HepG2 (cell line): ENCODE measurements around the gene HMCN1. TPM values are rescaled to one million over a fixed set of nuclear protein-coding genes. Genes with fewer than 3 reads are reported as not detected.

Source experiments
- ATAC-seq: fragments of 200-7000 bp; cut with Tn5 transposase; 3 replicates; pipeline ENCODE4 v1.9.1; 2020; ENCODE audit warnings: mild to moderate bottlenecking, moderate library complexity
- BruUV-seq: library from RNA; stranded (reverse); fragments of 400-500 nt; replicated peaks from 2 replicates; lab custom pipeline; 2021; lab: Mats Ljungman, UMichigan
- CTCF ChIA-PET: fragments of 300-600 bp; formaldehyde crosslinking; extraction: SDS; loops from one replicate; lab custom pipeline; 2021; ENCODE audit warnings: low total read pairs, inconsistent platforms, low intra/inter-chr PET ratio; lab: Yijun Ruan, JAX
- POLR2A ChIA-PET: fragments of 350-600 bp; sonication (Branson Sonifier 250); formaldehyde crosslinking; loops from one replicate; lab custom pipeline; 2020; ENCODE audit warnings: antibody characterized with exemption, inconsistent platforms; lab: Yijun Ruan, JAX
- DNase-seq: peaks from one replicate; pipeline ENCODE4 v3.0.0-alpha.2; 2015; ENCODE audit warnings: low spot score
- FAIRE-seq: peaks from 3 replicates; lab custom pipeline; 2011; peaks lifted over from hg19 to GRCh38; lab: Jason Lieb, UNC
- H2AFZ ChIP-seq: one replicate; pipeline ENCODE4 v1.6.1; 2011; ENCODE audit warnings: low read length, inconsistent platforms
- H3K27ac ChIP-seq: fragments of 300-600 bp; 3 replicates; pipeline ENCODE4 v1.8.0; 2011; ENCODE audit warnings: mixed run types, mild to moderate bottlenecking, mixed read lengths, low read length, inconsistent platforms; ENCODE audit not compliant: insufficient read depth; ENCODE audit errors: extremely low read length
- H3K27me3 ChIP-seq, 2 experiments: fragments of 200-600 bp in 1 of 2; 2 replicates in 1 of 2; 3 replicates in 1 of 2; pipeline versions ENCODE4 v1.6.0 to v1.8.0; 2011; ENCODE audit warnings: low read length in 2 of 2, mild to moderate bottlenecking in 2 of 2, moderate library complexity in 2 of 2, inconsistent platforms in 1 of 2; ENCODE audit not compliant: insufficient read depth in 2 of 2, control insufficient read depth in 1 of 2
- H3K36me3 ChIP-seq, 2 experiments: fragments of 200-600 bp in 1 of 2; replicated peaks in 1 of 2; 2 replicates in 1 of 2; 3 replicates in 1 of 2; pipeline versions ENCODE4 v1.5.1 to v1.8.0; 2011; ENCODE audit warnings: low read length in 2 of 2, inconsistent platforms in 1 of 2; ENCODE audit not compliant: insufficient read depth in 2 of 2, control insufficient read depth in 1 of 2
- H3K4me1 ChIP-seq: 2 replicates; pipeline ENCODE4 v1.5.1; 2012; ENCODE audit warnings: low read length, inconsistent platforms; ENCODE audit not compliant: insufficient read depth
- H3K4me2 ChIP-seq: 2 replicates; pipeline ENCODE4 v1.6.0; 2011; ENCODE audit warnings: low read depth, low read length, inconsistent platforms
- H3K4me3 ChIP-seq, 3 experiments: fragments of 200-600 bp in 1 of 3; sonication (generic), shearing (Covaris generic) in 1 of 3; replicated peaks in 1 of 3; 2 replicates each; pipeline ENCODE4 v1.5.1; 2011 to 2016; ENCODE audit warnings: low read length in 3 of 3, inconsistent platforms in 2 of 3, low read depth in 2 of 3, mild to moderate bottlenecking in 2 of 3, control low read depth in 1 of 3, mixed read lengths in 1 of 3; ENCODE audit not compliant: insufficient read depth in 1 of 3
- H3K79me2 ChIP-seq: one replicate; pipeline ENCODE4 v1.6.1; 2011; ENCODE audit warnings: low read length, inconsistent platforms; ENCODE audit not compliant: insufficient read depth
- H3K9ac ChIP-seq: 2 replicates; pipeline ENCODE4 v1.6.0; 2011; ENCODE audit warnings: mild to moderate bottlenecking, low read depth, low read length, inconsistent platforms; ENCODE audit not compliant: insufficient read depth
- H3K9me3 ChIP-seq: 2 replicates; pipeline ENCODE4 v1.5.1; 2012; ENCODE audit warnings: mild to moderate bottlenecking, low read length
- H4K20me1 ChIP-seq: 2 replicates; pipeline ENCODE4 v1.6.0; 2011; ENCODE audit warnings: inconsistent platforms, mild to moderate bottlenecking, low read length, moderate library complexity; ENCODE audit not compliant: insufficient read depth
- BATF2 ChIP-seq: sonication (generic); formaldehyde crosslinking; IDR thresholded peaks from 2 replicates; pipeline ENCODE4 v1.8.0; 2022; ENCODE audit warnings: mild to moderate bottlenecking, missing genetic modification reagents, moderate library complexity
- CEBPG ChIP-seq: IDR thresholded peaks from 2 replicates; pipeline ENCODE4 v1.6.1; 2016
- DNMT1 ChIP-seq: sonication (generic); formaldehyde crosslinking; IDR thresholded peaks from 2 replicates; pipeline ENCODE4 v1.5.1; 2020; ENCODE audit warnings: mild to moderate bottlenecking, missing genetic modification reagents
- DPF2 ChIP-seq: sonication (generic); formaldehyde crosslinking; IDR thresholded peaks from 2 replicates; pipeline ENCODE4 v1.4.0; 2020; ENCODE audit warnings: mild to moderate bottlenecking, low read depth, missing genetic modification reagents, borderline replicate concordance
- ETV6 ChIP-seq: sonication (generic); formaldehyde crosslinking; conservative IDR thresholded peaks from 2 replicates; pipeline ENCODE4 v1.4.0; 2020; ENCODE audit warnings: missing genetic modification reagents
- KLF13 ChIP-seq: sonication (generic); formaldehyde crosslinking; IDR thresholded peaks from 2 replicates; pipeline ENCODE4 v1.4.0; 2020; ENCODE audit warnings: mild to moderate bottlenecking, missing genetic modification reagents
- NAIF1 ChIP-seq: sonication (generic); formaldehyde crosslinking; IDR thresholded peaks from 2 replicates; pipeline ENCODE4 v1.5.0; 2020; ENCODE audit warnings: mild to moderate bottlenecking, missing genetic modification reagents, borderline replicate concordance
- NBN ChIP-seq: fragments of 450-650 bp; conservative IDR thresholded peaks from 2 replicates; pipeline ENCODE4 v1.6.1; 2017
- NFKB2 ChIP-seq: sonication (generic); formaldehyde crosslinking; IDR thresholded peaks from 2 replicates; pipeline ENCODE4 v1.4.0; 2020; ENCODE audit warnings: missing genetic modification reagents, borderline replicate concordance
- NFYB ChIP-seq: sonication (generic); formaldehyde crosslinking; IDR thresholded peaks from 2 replicates; pipeline ENCODE4 v1.4.0; 2020; ENCODE audit warnings: missing genetic modification reagents
- TBX3 ChIP-seq: fragments of 450-650 bp; IDR thresholded peaks from 2 replicates; pipeline ENCODE4 v1.6.1; 2017; ENCODE audit warnings: antibody characterized with exemption, mild to moderate bottlenecking, inconsistent platforms, borderline replicate concordance
- WIZ ChIP-seq: sonication (generic); formaldehyde crosslinking; IDR thresholded peaks from 2 replicates; pipeline ENCODE4 v1.5.1; 2020; ENCODE audit warnings: mild to moderate bottlenecking, missing genetic modification reagents
- ZBTB46 ChIP-seq: sonication (generic); formaldehyde crosslinking; IDR thresholded peaks from 2 replicates; pipeline ENCODE4 v1.4.0; 2020; ENCODE audit warnings: mild to moderate bottlenecking, missing genetic modification reagents, borderline replicate concordance
- ZNF17 ChIP-seq: sonication (generic); formaldehyde crosslinking; IDR thresholded peaks from 2 replicates; pipeline ENCODE4 v1.5.0; 2020; ENCODE audit warnings: mild to moderate bottlenecking, missing genetic modification reagents
- ZSCAN21 ChIP-seq: sonication (generic); formaldehyde crosslinking; IDR thresholded peaks from 2 replicates; pipeline ENCODE4 v1.8.0; 2022; ENCODE audit warnings: mild to moderate bottlenecking, missing genetic modification reagents, moderate library complexity, borderline replicate concordance
- WGBS: methylation state at CpG from one replicate; pipeline ENCODE4 v1.1.6; 2017; ENCODE audit warnings: low lambda C conversion rate; 5-methylcytosine and 5-hydroxymethylcytosine counted together
- in situ Hi-C: cut with HindIII; loops from 2 replicates; pipeline ENCODE4 v1.10.0; 2017; ENCODE audit warnings: low pct_unique_long_range_greater_than_20kb; ENCODE audit not compliant: extremely low pct_ligation_motif_present
- intact Hi-C: fragments of 100-400 bp; cut with micrococcal nuclease; formaldehyde crosslinking; loops from one replicate; pipeline ENCODE4 v1.10.0; 2022; ENCODE audit not compliant: unreplicated experiment
- polyA plus RNA-seq, 8 experiments: library from polyadenylated mRNA; depleted of rRNA in 3 of 8; stranded (reverse) in 7 of 8; unstranded in 1 of 8; fragments of >200 nt; fragmentation: Illumina TruSeq in 4 of 8; extraction: Trizol in 4 of 8; gene quantifications; 2 replicates each; pipeline versions ENCODE4 v1.2.1 to v1.2.3, GENCODE V29; 2011 to 2016; ENCODE audit warnings: low read depth in 4 of 8, missing spikeins in 1 of 8, mixed read lengths in 1 of 8; ENCODE audit not compliant: insufficient read depth in 1 of 8
- total RNA-seq, 5 experiments: library from RNA; depleted of rRNA; stranded (reverse); fragments of >200 nt; fragmentation: Illumina TruSeq; extraction: Trizol; gene quantifications; 2 replicates each; pipeline ENCODE4 v1.2.3, GENCODE V29; 2016; ENCODE audit warnings: low read depth in 1 of 5

The HMCN1 gene
- total and polyA plus RNA-seq, 2 of the 13 experiments (the other 11 are each of a cell fraction or from before 2014, with no cell fraction given), result 0.03 TPM; not detected in 1

- Histone ChIP-seq H2AFZ (no peak overlapping the region), H3K79me2 (no peaks in the 10 kb centered on the region), H3K9me3 (no peaks in the 10 kb centered on the region), H3K27me3 (peaks cover 1 to 16% of the 10 kb centered on the region in 2 experiments; a peak in 4 of 5 replicates), H3K9ac (no peak overlapping the region), H3K4me3 (no peak overlapping the region), H4K20me1 (no peaks in the 10 kb centered on the region), H3K27ac (no peak overlapping the region), H3K36me3 (no peaks in the 10 kb centered on the region), H3K4me1 (peaks cover 19% of the 10 kb centered on the region), H3K4me2 (no peak overlapping the region)
- in situ Hi-C loops, result no loop called here
- BruUV-seq, result no TSS peak
- no peak for ATAC-seq
- intact Hi-C loops, result no loop called here
- no peak for DNase-seq
- no peak for FAIRE-seq
- ChIA-PET POLR2A (no interaction called here), CTCF (no interaction called here)
- WGBS, result 8% methylated on average over 5 of the region's 5 CpGs
- TF ChIP-seq ETV6 (no peak), DPF2 (no peak), CEBPG (CRISPR knock-in tag) (no peak), ZBTB46 (no peak), NAIF1 (CRISPR knock-in tag) (no peak), DNMT1 (CRISPR knock-in tag) (no peak), BATF2 (CRISPR knock-in tag) (no peak), NFYB (CRISPR knock-in tag) (no peak), WIZ (CRISPR knock-in tag) (no peak), ZNF17 (CRISPR knock-in tag) (no peak), TBX3 (no peak), KLF13 (CRISPR knock-in tag) (no peak), NBN (no peak), ZSCAN21 (no peak), NFKB2 (CRISPR knock-in tag) (no peak)
Measured at GRCh38 chr1:185732951-185733350, 1.2 kb upstream of the HMCN1 start.
